ENCODE results near the gene PEAK3. TPM values are rescaled to one million over a fixed set of nuclear protein-coding genes. Genes with fewer than 3 reads are reported as not detected.

The PEAK3 gene
- total and polyA plus RNA-seq, 5 donors = 0.84 to 3.1 (median 1.5) TPM

GRCh38 chr19:2315818-2316353, 33.9 kb upstream of the PEAK3 start:
- WGBS = 26% methylated on average over 22 of the region's 22 CpGs
- Histone ChIP-seq H3K27me3 (ENCODE audit: control insufficient read depth, insufficient read depth) (no peaks in the 10 kb centered on the region), H3K9me3 (ENCODE audit: control insufficient read depth, low read length) (no peaks in the 10 kb centered on the region), H3K27ac (ENCODE audit: low read length) (no peak overlapping the region), H3K4me1 (ENCODE audit: control insufficient read depth, insufficient read depth, low read length) (no peaks in the 10 kb centered on the region), H3K4me3 (ENCODE audit: low read length) (no peak overlapping the region)
- ATAC-seq = peak; percentile 83 to 84
- peak; percentile 69 to 89 (median 89) for DNase-seq
- intact Hi-C loops (cut with DNase I) = loop anchor here in 3 of 4 donors (2.0 to 10.0 kb wide), 4 partner anchors 44 to 159 kb away; partner anchors contain the start of genes PLEKHJ1 (in 2 of the 3) and SF3A2 (in 2 of the 3)

- no peak overlapping the region for H3K4me3 ChIP-seq (ENCODE audit: low read length)
- no peak overlapping the region for H3K27ac ChIP-seq (ENCODE audit: low read length)
- WGBS = 88% methylated on average over 7 of the region's 7 CpGs
- intact Hi-C loops (cut with DNase I) = loop anchor here in 3 of 4 donors (2.0 to 10.0 kb wide), 4 partner anchors 43 to 158 kb away; partner anchors contain the start of genes PLEKHJ1 (in 2 of the 3) and SF3A2 (in 2 of the 3)
- no peaks in the 10 kb centered on the region for H3K27me3 ChIP-seq (ENCODE audit: control insufficient read depth, insufficient read depth)
- DNase-seq (no peak), ATAC-seq (no peak)
- H3K9me3 ChIP-seq (ENCODE audit: control insufficient read depth, low read length) = no peaks in the 10 kb centered on the region
- no peaks in the 10 kb centered on the region for H3K4me1 ChIP-seq (ENCODE audit: control insufficient read depth, insufficient read depth, low read length)
Observed at GRCh38 chr19:2315121-2315817, 33.3 kb upstream of the PEAK3 start.

GRCh38 chr19:2312820-2313501, 31.0 kb upstream of the PEAK3 start:
- H3K9me3 ChIP-seq (ENCODE audit: control insufficient read depth, low read length) = no peaks in the 10 kb centered on the region
- H3K4me1 ChIP-seq (ENCODE audit: control insufficient read depth, insufficient read depth, low read length) = no peaks in the 10 kb centered on the region
- 34% methylated on average over 28 of the region's 28 CpGs for WGBS
- no peaks in the 10 kb centered on the region for H3K27me3 ChIP-seq (ENCODE audit: control insufficient read depth, insufficient read depth)
- ATAC-seq (no peak), DNase-seq (no peak)
- no peak overlapping the region for H3K4me3 ChIP-seq (ENCODE audit: low read length)
- intact Hi-C loops (cut with DNase I) = loop anchor here in 2 of 4 donors (10.0 kb wide), 1 partner anchor 78 kb away; the partner anchor contains the start of genes PLEKHJ1 (in 2 of the 2) and SF3A2 (in 2 of the 2)
- no peak overlapping the region for H3K27ac ChIP-seq (ENCODE audit: low read length)

GRCh38 chr19:2311093-2311492, 29.1 kb upstream of the PEAK3 start:
- Histone ChIP-seq H3K27me3 (ENCODE audit: control insufficient read depth, insufficient read depth) (no peaks in the 10 kb centered on the region), H3K4me1 (ENCODE audit: control insufficient read depth, insufficient read depth, low read length) (no peaks in the 10 kb centered on the region), H3K9me3 (ENCODE audit: control insufficient read depth, low read length) (no peaks in the 10 kb centered on the region), H3K27ac (ENCODE audit: low read length) (no peak overlapping the region), H3K4me3 (ENCODE audit: low read length) (no peak overlapping the region)
- ATAC-seq (no peak), DNase-seq (no peak)
- WGBS = 95% methylated on average over 4 of the region's 4 CpGs
- intact Hi-C loops (cut with DNase I) = loop anchor here in 2 of 4 donors (10.0 kb wide), 1 partner anchor 76 kb away; the partner anchor contains the start of genes PLEKHJ1 (in 2 of the 2) and SF3A2 (in 2 of the 2)

GRCh38 chr19:2309734-2310362, 27.9 kb upstream of the PEAK3 start:
- peak in 1 of 2 donors; percentile 46 for ATAC-seq
- no peak overlapping the region for H3K4me3 ChIP-seq (ENCODE audit: low read length)
- WGBS = 43% methylated on average over 17 of the region's 17 CpGs
- intact Hi-C loops (cut with DNase I) = loop anchor here in 2 of 4 donors (10.0 kb wide), 1 partner anchor 75 kb away; the partner anchor contains the start of genes PLEKHJ1 (in 2 of the 2) and SF3A2 (in 2 of the 2)
- peak in 1 of 3 donors; percentile 55 for DNase-seq
- H3K27me3 ChIP-seq (ENCODE audit: control insufficient read depth, insufficient read depth) = no peaks in the 10 kb centered on the region
- no peaks in the 10 kb centered on the region for H3K4me1 ChIP-seq (ENCODE audit: control insufficient read depth, insufficient read depth, low read length)
- H3K27ac ChIP-seq (ENCODE audit: low read length) = no peak overlapping the region
- H3K9me3 ChIP-seq (ENCODE audit: control insufficient read depth, low read length) = no peaks in the 10 kb centered on the region

GRCh38 chr19:2308114-2308556, 26.2 kb upstream of the PEAK3 start, which contains the start of gene LINGO3:
TSS of gene LINGO3 (minus strand) at chr19:2308154. CDS start at chr19:2291776, 16,378 bp downstream.
- DNase-seq (no peak), ATAC-seq (no peak)
- Histone ChIP-seq H3K27me3 (ENCODE audit: control insufficient read depth, insufficient read depth) (no peaks in the 10 kb centered on the region), H3K9me3 (ENCODE audit: control insufficient read depth, low read length) (no peaks in the 10 kb centered on the region), H3K4me3 (ENCODE audit: low read length) (peak within 1 kb of the TSS; percentile 36), H3K27ac (ENCODE audit: low read length) (no peak within 1 kb of the TSS), H3K4me1 (ENCODE audit: control insufficient read depth, insufficient read depth, low read length) (no peaks in the 10 kb centered on the region)
- WGBS = 6% methylated on average over 63 of the region's 63 CpGs
- intact Hi-C loops (cut with DNase I) = no loop called here

- intact Hi-C loops (cut with DNase I) = no loop called here
- ATAC-seq = no peak
- Histone ChIP-seq H3K4me1 (ENCODE audit: control insufficient read depth, insufficient read depth, low read length) (no peaks in the 10 kb centered on the region), H3K27me3 (ENCODE audit: control insufficient read depth, insufficient read depth) (no peaks in the 10 kb centered on the region), H3K27ac (ENCODE audit: low read length) (no peak overlapping the region), H3K9me3 (ENCODE audit: control insufficient read depth, low read length) (no peaks in the 10 kb centered on the region), H3K4me3 (ENCODE audit: low read length) (peak overlapping the region; percentile 36)
- DNase-seq = no peak
- WGBS = 17% methylated on average over 33 of the region's 33 CpGs
Observed at GRCh38 chr19:2307518-2308012, 25.6 kb upstream of the PEAK3 start.

- Histone ChIP-seq H3K4me3 (ENCODE audit: low read length) (no peak overlapping the region), H3K27me3 (ENCODE audit: control insufficient read depth, insufficient read depth) (no peaks in the 10 kb centered on the region), H3K4me1 (ENCODE audit: control insufficient read depth, insufficient read depth, low read length) (no peaks in the 10 kb centered on the region), H3K9me3 (ENCODE audit: control insufficient read depth, low read length) (no peaks in the 10 kb centered on the region), H3K27ac (ENCODE audit: low read length) (no peak overlapping the region)
- intact Hi-C loops (cut with DNase I) = no loop called here
- DNase-seq (no peak), ATAC-seq (no peak)
- WGBS = 60% methylated on average over 17 of the region's 17 CpGs
Observed at GRCh38 chr19:2306971-2307370, 25.0 kb upstream of the PEAK3 start.

GRCh38 chr19:2306281-2306806, 24.4 kb upstream of the PEAK3 start:
- no peak for DNase-seq
- no peaks in the 10 kb centered on the region for H3K4me1 ChIP-seq (ENCODE audit: control insufficient read depth, insufficient read depth, low read length)
- no peak overlapping the region for H3K4me3 ChIP-seq (ENCODE audit: low read length)
- no peaks in the 10 kb centered on the region for H3K27me3 ChIP-seq (ENCODE audit: control insufficient read depth, insufficient read depth)
- H3K27ac ChIP-seq (ENCODE audit: low read length) = no peak overlapping the region
- ATAC-seq = no peak
- WGBS = 71% methylated on average over 19 of the region's 19 CpGs
- H3K9me3 ChIP-seq (ENCODE audit: control insufficient read depth, low read length) = no peaks in the 10 kb centered on the region
- intact Hi-C loops (cut with DNase I) = no loop called here

All from right cardiac atrium (tissue), 5 donors.